K562 (cell line): ENCODE data around the gene CNNM2. TPM values are rescaled to one million over a fixed set of nuclear protein-coding genes. Genes with fewer than 3 reads are reported as not detected.
A peak's percentile ranks its signal among the peaks of the same experiment; 100 is the strongest.

Experiments
- ATAC-seq: fragments of 200-7000 bp; cut with Tn5 transposase; 3 replicates; pipeline ENCODE4 v1.9.1; 2020; ENCODE audit warnings: moderate library complexity
- BruUV-seq: library from RNA; stranded (reverse); fragments of 400-500 nt; replicated peaks from 2 replicates; lab custom pipeline; 2021; lab: Mats Ljungman, UMichigan
- CTCF ChIA-PET: fragments of 300-600 bp; formaldehyde crosslinking; extraction: SDS; loops from one replicate; lab custom pipeline; 2021; ENCODE audit warnings: low intra/inter-chr PET ratio; lab: Yijun Ruan, JAX
- POLR2A ChIA-PET: fragments of 300-600, 350-650 bp; sonication (Branson Sonifier 250); formaldehyde crosslinking; extraction: SDS; loops from one replicate; lab custom pipeline; 2021; ENCODE audit warnings: antibody characterized with exemption, inconsistent platforms; lab: Yijun Ruan, JAX
- DNase-seq, 4 experiments: peaks; one replicate each; pipeline versions ENCODE4 v3.0.0 to v3.0.0-alpha.2; 2011 to 2018; ENCODE audit warnings: low spot score in 3 of 4, mixed read lengths in 3 of 4; ENCODE audit errors: extremely low read depth in 1 of 4
- FAIRE-seq: peaks from 2 replicates; lab custom pipeline; 2011; peaks lifted over from hg19 to GRCh38; lab: Jason Lieb, UNC
- H2AFZ ChIP-seq: 2 replicates; pipeline ENCODE4 v1.6.0; 2011; ENCODE audit warnings: low read depth, low read length, control low read depth, inconsistent platforms
- H3K27ac ChIP-seq: fragments of 200-600 bp; 3 replicates; pipeline ENCODE4 v1.8.0; 2011; ENCODE audit warnings: low read depth, mild to moderate bottlenecking, control low read depth, inconsistent platforms, low read length, moderate library complexity, mixed read lengths; ENCODE audit errors: extremely low read depth
- H3K27me3 ChIP-seq, 2 experiments: fragments of 300-600 bp in 1 of 2; 2 replicates in 1 of 2; 3 replicates in 1 of 2; pipeline versions ENCODE4 v1.6.0 to v1.8.0; 2011; ENCODE audit warnings: inconsistent platforms in 2 of 2, low read length in 2 of 2, mild to moderate bottlenecking in 1 of 2, mixed read lengths in 1 of 2, moderate library complexity in 1 of 2; ENCODE audit not compliant: control insufficient read depth in 2 of 2, insufficient read depth in 2 of 2
- H3K36me3 ChIP-seq: fragments of 300-600 bp; 3 replicates; pipeline ENCODE4 v1.8.0; 2011; ENCODE audit warnings: mild to moderate bottlenecking, low read length, inconsistent platforms; ENCODE audit not compliant: control insufficient read depth, insufficient read depth
- H3K4me1 ChIP-seq, 2 experiments: fragments of 200-600 bp in 1 of 2; replicated peaks in 1 of 2; 2 replicates in 1 of 2; 3 replicates in 1 of 2; pipeline versions ENCODE4 v1.5.1 to v1.8.0; 2011; ENCODE audit warnings: inconsistent platforms in 2 of 2, low read length in 2 of 2, mild to moderate bottlenecking in 1 of 2, mixed read lengths in 1 of 2, moderate library complexity in 1 of 2; ENCODE audit not compliant: control insufficient read depth in 2 of 2, insufficient read depth in 2 of 2
- H3K4me2 ChIP-seq: 2 replicates; pipeline ENCODE4 v1.6.1; 2011; ENCODE audit warnings: low read length, control low read depth, inconsistent platforms, mixed read lengths; ENCODE audit not compliant: insufficient read depth
- H3K4me3 ChIP-seq: fragments of 200-600 bp; sonication (generic), shearing (Covaris generic); 2 replicates; pipeline ENCODE4 v1.5.1; 2016; ENCODE audit warnings: control low read depth, inconsistent platforms
- H3K79me2 ChIP-seq: fragments of 200-600 bp; 3 replicates; pipeline ENCODE4 v1.8.0; 2011; ENCODE audit warnings: low read length, inconsistent platforms; ENCODE audit not compliant: control insufficient read depth, insufficient read depth
- H3K9ac ChIP-seq, 2 experiments: 2 replicates each; pipeline versions ENCODE4 v1.6.0 to v1.6.1; 2011; ENCODE audit warnings: low read depth in 2 of 2, low read length in 2 of 2, control low read depth in 1 of 2, inconsistent platforms in 1 of 2, mild to moderate bottlenecking in 1 of 2, mixed read lengths in 1 of 2; ENCODE audit not compliant: insufficient read depth in 1 of 2
- H3K9me1 ChIP-seq: one replicate; pipeline ENCODE4 v1.6.0; 2011; ENCODE audit warnings: inconsistent platforms, mild to moderate bottlenecking, low read length, moderate library complexity; ENCODE audit not compliant: control insufficient read depth, insufficient read depth
- H3K9me3 ChIP-seq: replicated peaks from 2 replicates; pipeline ENCODE4 v1.5.1; 2011; ENCODE audit warnings: low read depth, low read length, inconsistent platforms; ENCODE audit not compliant: control insufficient read depth, insufficient read depth
- H4K20me1 ChIP-seq: replicated peaks from 2 replicates; pipeline ENCODE4 v1.6.1; 2011; ENCODE audit warnings: low read length, inconsistent platforms, mixed read lengths; ENCODE audit not compliant: control insufficient read depth, insufficient read depth
- CBFB ChIP-seq: sonication (generic); formaldehyde crosslinking; IDR thresholded peaks from 2 replicates; pipeline ENCODE4 v1.4.0; 2020; ENCODE audit warnings: mild to moderate bottlenecking, missing genetic modification reagents
- CEBPB ChIP-seq: fragments of 450-650 bp; IDR thresholded peaks from 2 replicates; pipeline ENCODE4 v1.6.1; 2016; ENCODE audit warnings: missing genetic modification characterization, missing compliant biosample characterization
- CEBPG ChIP-seq, 3 experiments: fragments of 200-800 bp in 1 of 3; sonication (Bioruptor generic) in 1 of 3; sonication (generic) in 1 of 3; formaldehyde crosslinking in 1 of 3; IDR thresholded peaks in 2 of 3; conservative IDR thresholded peaks in 1 of 3; 2 replicates each; pipeline versions ENCODE4 v1.6.1 to v1.8.0; 2016 to 2022; ENCODE audit warnings: missing compliant biosample characterization in 2 of 3, missing genetic modification characterization in 2 of 3, mild to moderate bottlenecking in 1 of 3, missing genetic modification reagents in 1 of 3
- CXXC5 ChIP-seq: fragments of 250-450 bp; sonication (Bioruptor Pico); IDR thresholded peaks from 2 replicates; pipeline ENCODE4 v1.8.0; 2022; ENCODE audit warnings: inconsistent platforms, mild to moderate bottlenecking, moderate library complexity
- GTF2A2 ChIP-seq: IDR thresholded peaks from 2 replicates; pipeline ENCODE4 v1.6.1; 2016; ENCODE audit warnings: mild to moderate bottlenecking, missing genetic modification characterization, missing compliant biosample characterization
- JUND ChIP-seq, 2 experiments: IDR thresholded peaks; 2 replicates in 1 of 2; 3 replicates in 1 of 2; pipeline ENCODE4 v1.6.1; 2011; ENCODE audit warnings: borderline replicate concordance in 2 of 2, low read depth in 2 of 2, low read length in 2 of 2, improper control_type of control experiment in 1 of 2, missing biosample characterization in 1 of 2, missing genetic modification characterization in 1 of 2, missing genetic modification reagents in 1 of 2
- ZC3H4 ChIP-seq: sonication (generic); formaldehyde crosslinking; IDR thresholded peaks from 2 replicates; pipeline ENCODE4 v1.9.0; 2021; ENCODE audit warnings: missing genetic modification reagents, borderline replicate concordance
- ZNF3 ChIP-seq: fragments of 250-450 bp; sonication (Bioruptor Pico); IDR thresholded peaks from 2 replicates; pipeline ENCODE4 v1.5.0; 2021; ENCODE audit warnings: mild to moderate bottlenecking, moderate library complexity
- WGBS: fragments of 100-300 bp; shearing (Covaris generic); methylation state at CpG from one replicate; pipeline ENCODE4 v1.1.6; 2016; ENCODE audit warnings: low coverage, mixed read lengths; ENCODE audit not compliant: insufficient coverage; ENCODE audit errors: missing lambda C conversion rate; 5-methylcytosine and 5-hydroxymethylcytosine counted together
- in situ Hi-C: fragments of 300-500 bp; cut with MboI; formaldehyde crosslinking; loops from 4 replicates; pipeline ENCODE4 v1.15.0; 2018; ENCODE audit warnings: inconsistent platforms, mixed read lengths
- intact Hi-C: fragments of 100-400 bp; cut with micrococcal nuclease; formaldehyde crosslinking; loops from 2 replicates; pipeline ENCODE4 v1.14.2; 2022
- polyA plus RNA-seq, 8 experiments: library from polyadenylated mRNA; depleted of rRNA in 4 of 8; stranded (reverse) in 5 of 8; unstranded in 3 of 8; fragments of >200 nt; fragmentation: Nextera tagmentation in 2 of 8; fragmentation: Illumina TruSeq in 1 of 8; extraction: Ambion mirVana in 2 of 8; extraction: Trizol in 1 of 8; gene quantifications; 2 replicates each; pipeline versions ENCODE4 v1.2.1 to v1.2.3, GENCODE V29; 2011 to 2014; ENCODE audit warnings: inconsistent platforms in 1 of 8, missing spikeins in 1 of 8
- total RNA-seq, 7 experiments: library from RNA; depleted of rRNA in 6 of 7; stranded (reverse); fragments of >200 nt in 6 of 7; fragmentation: Illumina TruSeq in 2 of 7; extraction: Trizol in 2 of 7; gene quantifications; 2 replicates each; pipeline versions ENCODE4 v1.2.1 to v1.2.3, GENCODE V29; 2011 to 2021; ENCODE audit warnings: low replicate concordance in 1 of 7
- TF ChIP-seq, protein P1 (sequence below): fragments of 450-650 bp; IDR thresholded peaks from 2 replicates; pipeline ENCODE4 v1.6.1; 2018; ENCODE audit warnings: mild to moderate bottlenecking, low read depth; ENCODE audit not compliant: partially characterized antibody
- TF ChIP-seq, protein P2 (sequence below), 2 experiments: fragments of 200-800 bp in 1 of 2; sonication (Bioruptor generic) in 1 of 2; sonication (generic) in 1 of 2; formaldehyde crosslinking in 1 of 2; IDR thresholded peaks in 1 of 2; conservative IDR thresholded peaks in 1 of 2; 2 replicates each; pipeline versions ENCODE4 v1.5.0 to v1.6.1; 2016 to 2020; ENCODE audit warnings: missing compliant biosample characterization in 1 of 2, missing genetic modification characterization in 1 of 2, missing genetic modification reagents in 1 of 2
- TF ChIP-seq, protein P3 (sequence below): fragments of 450-650 bp; IDR thresholded peaks from 2 replicates; pipeline ENCODE4 v1.6.1; 2018; ENCODE audit not compliant: partially characterized antibody

CNNM2 gene
- total and polyA plus RNA-seq, 9 of the 15 experiments (the other 6 are each of a cell fraction or from before 2014, with no cell fraction given), result 0.21 to 5.0 (median 1.3) TPM

DNA sequence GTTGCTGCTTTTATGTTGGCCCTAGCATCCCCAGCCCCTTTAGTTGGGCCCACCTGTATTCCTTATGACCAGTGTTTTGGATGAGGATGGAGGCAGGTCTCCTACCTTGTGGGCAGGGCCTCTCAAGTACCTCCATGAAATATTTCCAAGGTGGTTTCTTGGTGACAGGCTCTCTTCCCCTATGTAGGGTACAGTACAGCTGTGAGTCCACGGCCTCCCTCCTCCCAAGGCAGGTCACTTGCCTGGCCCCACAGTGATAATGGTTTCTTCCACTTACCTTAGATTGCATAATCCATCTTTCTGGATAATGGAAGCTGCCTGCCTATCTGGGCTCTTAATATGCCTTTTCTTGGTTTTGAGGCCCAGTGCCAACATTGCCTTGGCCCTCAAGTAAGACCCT, 164.6 kb downstream of the CNNM2 start:
- WGBS, result 33% methylated on average over 1 of the region's 1 CpG
- in situ Hi-C loops, result loop anchor here (10.0 kb wide), 1 partner anchor 162 kb away; the partner anchor contains the start of gene RPEL1
- Histone ChIP-seq H3K4me1 (no peaks in the 10 kb centered on the region; a peak in 1 of 5 replicates), H3K27ac (no peak overlapping the region), H3K4me2 (no peak overlapping the region), H3K27me3 (no peaks in the 10 kb centered on the region), H3K9me3 (no peaks in the 10 kb centered on the region), H3K36me3 (peaks cover 32% of the 10 kb centered on the region; the same call in 2 of the 3 replicates), H3K9me1 (no peaks in the 10 kb centered on the region), H4K20me1 (no peaks in the 10 kb centered on the region), H2AFZ (no peak overlapping the region), H3K4me3 (no peak overlapping the region), H3K9ac (no peak overlapping the region), H3K79me2 (no peaks in the 10 kb centered on the region)
- no TSS peak for BruUV-seq
- ATAC-seq (peak; percentile 82), DNase-seq (no peak), FAIRE-seq (no peak)
- POLR2A ChIA-PET, result interaction anchor here (0.6 to 1.2 kb wide), 2 partner anchors 10 to 20 kb away, joined by 3 to 4 read pairs; no protein-coding TSS in a partner anchor
- CTCF ChIA-PET, result no interaction called here
- intact Hi-C loops, result no loop called here
- TF ChIP-seq, protein P1, sequence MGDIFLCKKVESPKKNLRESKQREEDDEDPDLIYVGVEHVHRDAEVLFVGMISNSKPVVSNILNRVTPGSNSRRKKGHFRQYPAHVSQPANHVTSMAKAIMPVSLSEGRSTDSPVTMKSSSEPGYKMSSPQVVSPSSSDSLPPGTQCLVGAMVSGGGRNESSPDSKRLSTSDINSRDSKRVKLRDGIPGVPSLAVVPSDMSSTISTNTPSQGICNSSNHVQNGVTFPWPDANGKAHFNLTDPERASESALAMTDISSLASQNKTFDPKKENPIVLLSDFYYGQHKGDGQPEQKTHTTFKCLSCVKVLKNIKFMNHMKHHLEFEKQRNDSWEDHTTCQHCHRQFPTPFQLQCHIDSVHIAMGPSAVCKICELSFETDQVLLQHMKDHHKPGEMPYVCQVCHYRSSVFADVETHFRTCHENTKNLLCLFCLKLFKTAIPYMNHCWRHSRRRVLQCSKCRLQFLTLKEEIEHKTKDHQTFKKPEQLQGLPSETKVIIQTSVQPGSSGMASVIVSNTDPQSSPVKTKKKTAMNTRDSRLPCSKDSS, result no peak
- TF ChIP-seq CBFB (CRISPR knock-in tag) (no peak), JUND (IDR thresholded peaks at IDR 0.05; ENCODE audit: borderline replicate concordance, low read depth, low read length) (0 out of 2 replicates have a peak, but pooled peaks have one; percentile 19), JUND (tag; IDR thresholded peaks at IDR 0.05; ENCODE audit: borderline replicate concordance, low read depth, low read length) (no peak), CXXC5 (CRISPR knock-in tag) (peak; percentile 22), ZNF3 (CRISPR knock-in tag) (no peak), CEBPB (tag) (peak; percentile 56), GTF2A2 (no peak), CEBPG (CRISPR knock-in tag; IDR thresholded peaks at IDR 0.05) (peak; percentile 79), CEBPG (tag; conservative IDR thresholded peaks at IDR 0.05 in 1 of 2, IDR thresholded peaks at IDR 0.05 in 1 of 2) (peak; percentile 33 to 84; a peak in 3 of 4 replicates), ZC3H4 (CRISPR knock-in tag) (no peak)
- TF ChIP-seq, protein P2, sequence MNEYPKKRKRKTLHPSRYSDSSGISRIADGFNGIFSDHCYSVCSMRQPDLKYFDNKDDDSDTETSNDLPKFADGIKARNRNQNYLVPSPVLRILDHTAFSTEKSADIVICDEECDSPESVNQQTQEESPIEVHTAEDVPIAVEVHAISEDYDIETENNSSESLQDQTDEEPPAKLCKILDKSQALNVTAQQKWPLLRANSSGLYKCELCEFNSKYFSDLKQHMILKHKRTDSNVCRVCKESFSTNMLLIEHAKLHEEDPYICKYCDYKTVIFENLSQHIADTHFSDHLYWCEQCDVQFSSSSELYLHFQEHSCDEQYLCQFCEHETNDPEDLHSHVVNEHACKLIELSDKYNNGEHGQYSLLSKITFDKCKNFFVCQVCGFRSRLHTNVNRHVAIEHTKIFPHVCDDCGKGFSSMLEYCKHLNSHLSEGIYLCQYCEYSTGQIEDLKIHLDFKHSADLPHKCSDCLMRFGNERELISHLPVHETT (CRISPR knock-in tag; conservative IDR thresholded peaks at IDR 0.05 in 1 of 2, IDR thresholded peaks at IDR 0.05 in 1 of 2), result no peak
- TF ChIP-seq, protein P3, sequence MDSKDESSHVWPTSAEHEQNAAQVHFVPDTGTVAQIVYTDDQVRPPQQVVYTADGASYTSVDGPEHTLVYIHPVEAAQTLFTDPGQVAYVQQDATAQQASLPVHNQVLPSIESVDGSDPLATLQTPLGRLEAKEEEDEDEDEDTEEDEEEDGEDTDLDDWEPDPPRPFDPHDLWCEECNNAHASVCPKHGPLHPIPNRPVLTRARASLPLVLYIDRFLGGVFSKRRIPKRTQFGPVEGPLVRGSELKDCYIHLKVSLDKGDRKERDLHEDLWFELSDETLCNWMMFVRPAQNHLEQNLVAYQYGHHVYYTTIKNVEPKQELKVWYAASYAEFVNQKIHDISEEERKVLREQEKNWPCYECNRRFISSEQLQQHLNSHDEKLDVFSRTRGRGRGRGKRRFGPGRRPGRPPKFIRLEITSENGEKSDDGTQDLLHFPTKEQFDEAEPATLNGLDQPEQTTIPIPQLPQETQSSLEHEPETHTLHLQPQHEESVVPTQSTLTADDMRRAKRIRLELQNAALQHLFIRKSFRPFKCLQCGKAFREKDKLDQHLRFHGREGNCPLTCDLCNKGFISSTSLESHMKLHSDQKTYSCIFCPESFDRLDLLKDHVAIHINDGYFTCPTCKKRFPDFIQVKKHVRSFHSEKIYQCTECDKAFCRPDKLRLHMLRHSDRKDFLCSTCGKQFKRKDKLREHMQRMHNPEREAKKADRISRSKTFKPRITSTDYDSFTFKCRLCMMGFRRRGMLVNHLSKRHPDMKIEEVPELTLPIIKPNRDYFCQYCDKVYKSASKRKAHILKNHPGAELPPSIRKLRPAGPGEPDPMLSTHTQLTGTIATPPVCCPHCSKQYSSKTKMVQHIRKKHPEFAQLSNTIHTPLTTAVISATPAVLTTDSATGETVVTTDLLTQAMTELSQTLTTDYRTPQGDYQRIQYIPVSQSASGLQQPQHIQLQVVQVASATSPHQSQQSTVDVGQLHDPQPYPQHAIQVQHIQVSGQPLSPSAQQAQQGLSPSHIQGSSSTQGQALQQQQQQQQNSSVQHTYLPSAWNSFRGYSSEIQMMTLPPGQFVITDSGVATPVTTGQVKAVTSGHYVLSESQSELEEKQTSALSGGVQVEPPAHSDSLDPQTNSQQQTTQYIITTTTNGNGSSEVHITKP, result peak; percentile 90
